NCI-H460 (cell line): ENCODE data around the gene LYRM4. TPM values are rescaled to one million over a fixed set of nuclear protein-coding genes. Genes with fewer than 3 reads are reported as not detected.
A peak's percentile ranks its signal among the peaks of the same experiment; 100 is the strongest.

ENCODE experiments used
- DNase-seq: peaks from one replicate; pipeline ENCODE4 v3.0.0-alpha.2; 2016; ENCODE audit warnings: low read depth; ENCODE audit errors: extremely low read depth
- total RNA-seq: library from RNA; depleted of rRNA; stranded (reverse); fragments of >200 nt; shearing (Covaris generic); gene quantifications from 2 replicates; pipeline ENCODE4 v1.2.3, GENCODE V29; 2014

LYRM4 gene
- total RNA-seq, 1 experiment from 2014 or later = 31.6 TPM

DNA sequence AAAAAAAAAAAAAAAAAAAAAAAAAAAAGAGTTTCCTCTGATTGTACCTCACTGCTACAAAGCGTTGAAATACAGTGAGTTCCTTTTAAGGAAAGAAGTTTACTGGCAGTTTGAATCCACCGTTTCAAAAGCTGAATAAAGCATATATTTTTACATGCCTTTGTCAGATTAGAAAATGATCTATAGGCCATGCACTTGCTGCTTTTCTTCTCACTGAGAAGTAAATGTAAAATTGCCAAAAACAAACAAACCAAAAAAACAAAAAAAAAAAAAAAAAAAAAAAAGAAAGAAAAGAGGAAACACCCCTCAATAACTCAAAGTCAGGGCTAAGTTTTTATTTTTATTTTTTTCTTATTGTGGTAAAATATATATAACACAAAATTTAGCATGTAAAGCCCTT is 81.9 kb downstream of the LYRM4 start:
- DNase-seq = no peak

DNA sequence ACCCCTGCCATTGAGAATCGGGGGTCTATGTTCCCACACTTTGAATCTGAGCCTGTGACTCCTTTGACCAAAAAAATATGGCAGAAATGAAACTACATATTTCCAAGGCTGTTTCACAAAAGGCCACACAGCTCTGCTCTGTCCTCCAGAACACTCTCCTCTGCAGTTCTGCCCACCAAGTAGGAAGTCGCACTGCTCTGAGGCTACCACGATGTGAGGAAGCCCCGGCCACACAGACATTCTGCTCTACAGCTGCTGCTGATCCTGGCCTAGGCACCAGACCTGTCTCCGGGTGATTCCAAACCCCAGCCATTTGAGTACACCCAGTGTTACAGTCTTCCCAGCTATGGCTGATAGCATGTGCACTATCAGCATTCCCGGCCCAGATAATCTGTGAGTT is 85.1 kb downstream of the LYRM4 start:
- no peak for DNase-seq

DNA sequence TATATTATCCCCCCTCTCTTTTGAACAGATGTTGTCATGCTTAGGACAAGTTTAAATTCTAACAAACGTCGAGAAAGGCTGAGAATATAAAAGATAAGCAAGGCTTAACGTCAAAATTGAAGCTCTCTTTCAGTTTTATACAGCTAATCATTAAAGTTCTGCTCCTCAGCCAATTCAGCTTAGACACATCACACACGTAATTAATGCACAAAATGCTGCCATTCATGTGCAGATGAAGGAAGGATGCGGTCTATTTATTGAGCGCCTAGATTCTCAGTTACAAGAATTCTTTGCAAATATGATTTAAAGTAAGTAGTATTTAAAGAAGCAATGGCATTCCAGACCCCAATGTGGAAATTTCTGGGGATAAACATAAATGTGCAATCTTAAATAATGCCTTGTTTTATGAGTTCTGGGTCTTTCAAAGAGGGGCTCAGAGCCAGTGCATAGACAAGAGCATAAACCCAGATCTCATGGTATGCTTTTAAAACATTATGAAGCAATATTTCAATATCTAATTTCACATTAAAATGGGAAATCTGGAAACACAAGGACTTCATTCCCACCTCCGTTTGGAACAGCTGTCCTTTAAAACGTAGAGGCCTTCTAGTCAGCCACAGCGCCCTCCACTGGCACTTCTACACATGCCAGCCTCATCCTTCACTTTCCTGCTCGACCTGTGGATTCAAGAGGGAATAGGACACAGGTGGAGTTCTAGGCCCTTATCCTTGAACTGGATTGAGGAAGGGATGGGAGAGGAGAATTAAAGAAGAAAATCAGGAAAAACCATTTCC is 85.8 kb downstream of the LYRM4 start:
- no peak for DNase-seq

DNA sequence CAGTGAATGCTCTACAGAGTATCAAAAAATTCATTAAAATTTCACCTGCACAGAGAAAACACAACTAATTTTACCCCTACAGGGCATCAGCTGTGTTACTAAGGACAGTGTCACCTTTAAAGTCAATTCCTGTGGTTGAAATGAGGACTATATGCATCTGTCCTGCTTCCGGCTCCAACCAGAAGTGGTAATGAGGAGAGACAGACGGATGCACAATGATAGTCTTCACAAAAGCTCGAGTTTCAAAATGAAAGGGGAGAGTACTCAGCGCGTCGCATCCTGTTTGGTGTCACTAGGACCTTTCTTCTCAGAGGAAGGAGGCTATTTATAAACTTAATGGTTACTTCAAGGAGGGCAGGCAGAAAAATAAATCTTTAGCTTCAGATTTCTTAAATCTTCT is 86.5 kb downstream of the LYRM4 start:
- DNase-seq = no peak

DNA sequence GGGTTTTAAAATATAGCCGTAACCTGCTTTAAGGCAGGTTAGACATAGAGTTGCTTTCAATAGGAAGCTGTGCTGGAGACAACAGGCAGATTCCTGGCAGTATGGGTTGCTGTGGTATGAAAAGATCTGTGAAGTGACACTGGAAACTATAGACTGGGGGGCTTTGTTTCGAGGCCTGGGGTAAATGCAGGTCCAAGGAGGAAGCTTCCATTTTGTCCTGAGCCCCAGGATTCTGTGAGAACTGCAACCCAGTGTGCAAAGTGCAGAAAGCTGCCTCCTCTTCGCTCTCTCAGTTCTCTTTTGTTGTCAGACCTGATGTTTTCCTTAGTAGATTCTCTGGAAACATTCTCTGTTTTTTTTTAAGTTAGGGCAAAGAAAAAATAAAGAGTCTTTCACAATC is 86.9 kb downstream of the LYRM4 start:
- no peak for DNase-seq

DNA sequence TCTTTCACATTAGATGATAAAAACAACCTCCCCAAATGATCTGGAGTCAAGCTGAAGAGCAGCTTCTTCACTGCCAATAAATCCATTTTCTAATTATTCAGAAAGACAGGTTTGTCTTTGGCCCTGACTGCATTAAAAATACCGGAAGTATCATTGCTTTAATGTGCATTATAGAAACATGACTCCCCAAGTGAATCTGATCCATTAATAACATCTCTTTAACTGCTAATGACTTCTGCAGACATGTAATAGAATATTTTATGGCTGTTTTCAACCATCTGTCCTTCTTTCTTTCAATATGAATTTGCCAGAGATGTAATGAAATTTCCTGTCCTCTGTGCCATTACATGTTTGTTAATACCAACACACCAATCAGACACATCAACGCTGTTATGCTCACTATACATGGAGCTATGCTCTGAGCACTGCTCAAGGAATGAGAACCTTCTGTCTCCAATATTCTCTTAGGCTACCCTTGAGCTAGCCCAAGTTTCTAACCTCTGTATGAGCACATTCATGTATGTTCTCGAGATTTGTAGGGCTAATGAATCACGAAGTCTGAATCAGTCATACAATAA is 87.8 kb downstream of the LYRM4 start:
- no peak for DNase-seq

DNA sequence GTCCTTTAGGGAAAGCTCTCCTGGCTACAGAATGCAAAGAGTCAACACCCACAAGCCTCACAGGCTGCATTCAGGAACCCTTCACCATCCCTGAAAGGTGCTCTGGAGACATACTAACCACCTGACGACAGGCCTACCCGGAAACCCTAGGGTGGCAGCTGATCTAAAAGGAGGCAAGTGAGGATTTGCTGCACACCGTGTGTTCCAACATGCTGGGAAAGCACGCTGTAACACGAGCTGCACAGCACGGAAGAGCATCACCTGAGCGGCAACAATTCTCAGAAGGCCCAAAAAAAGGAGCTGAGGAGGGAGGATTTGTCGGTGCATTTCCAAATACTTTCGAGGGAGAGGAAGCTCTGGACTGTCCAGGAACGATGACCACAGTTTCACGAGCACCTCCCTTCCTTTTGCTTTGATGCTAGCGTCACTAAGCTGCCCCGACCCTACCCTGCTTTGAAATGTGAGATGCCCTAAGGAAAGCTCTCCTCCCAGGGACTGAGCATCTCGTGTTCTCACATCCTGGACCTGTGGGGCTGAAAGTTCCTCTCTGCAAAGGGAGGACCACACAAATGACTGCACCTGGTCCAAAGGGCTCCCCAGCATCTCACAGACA is 88.6 kb downstream of the LYRM4 start:
- no peak for DNase-seq

DNA sequence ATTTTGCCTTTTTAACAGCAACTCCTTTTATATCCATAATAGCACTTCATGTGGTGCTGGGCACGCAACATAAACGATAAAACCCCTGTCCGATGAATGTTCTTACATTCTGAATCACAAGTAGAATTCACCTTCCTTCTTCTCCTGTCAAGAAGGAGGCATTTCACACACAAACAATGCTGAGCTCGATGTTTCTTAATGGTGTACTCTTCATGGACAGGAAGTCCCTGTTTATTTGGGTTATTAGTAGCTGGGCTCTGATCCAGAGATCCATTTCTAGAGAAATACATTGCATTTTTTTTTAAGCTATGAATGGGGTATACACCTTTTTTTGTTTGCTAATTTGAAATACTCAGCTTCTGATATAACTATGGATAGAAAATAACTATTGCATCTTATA is 93.2 kb downstream of the LYRM4 start:
- no peak for DNase-seq

DNA sequence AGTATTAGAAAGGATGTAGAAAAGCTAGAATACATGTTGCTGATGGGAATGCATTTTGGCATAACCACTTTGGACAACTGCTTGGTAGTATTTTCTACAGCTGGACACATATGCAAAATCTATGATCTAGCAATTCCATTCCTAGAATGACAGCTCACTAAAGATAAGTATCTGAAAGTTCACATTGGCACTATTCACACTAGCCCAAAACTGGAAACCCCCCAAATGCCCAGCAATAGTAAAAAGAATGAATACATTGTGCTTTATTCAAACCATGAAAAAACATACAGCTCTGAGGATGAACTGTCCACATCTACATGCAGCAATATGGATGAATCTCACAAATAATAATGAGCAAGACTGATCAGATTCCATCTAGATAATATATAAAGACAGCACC is 96.7 kb downstream of the LYRM4 start:
- no peak for DNase-seq

DNA sequence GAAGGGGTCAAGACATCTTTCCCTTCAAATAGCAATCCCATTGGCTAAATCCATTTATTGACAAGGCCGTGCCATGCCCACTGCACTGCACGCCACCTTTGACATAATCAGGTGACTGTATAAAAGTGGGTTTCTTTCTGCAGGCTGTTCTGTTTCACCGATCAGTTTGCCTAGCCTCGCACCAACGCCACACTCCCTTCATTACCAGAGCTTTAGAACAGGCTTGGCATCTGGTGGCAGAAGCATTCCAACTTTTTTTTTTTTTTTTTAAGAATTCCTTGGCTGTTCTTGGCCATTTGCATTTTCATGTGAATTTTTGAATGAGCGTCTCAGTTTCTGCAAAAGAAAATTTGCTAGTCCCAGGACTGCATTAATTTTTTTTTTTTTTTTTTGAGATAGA is 97.5 kb downstream of the LYRM4 start:
- DNase-seq = no peak

DNA sequence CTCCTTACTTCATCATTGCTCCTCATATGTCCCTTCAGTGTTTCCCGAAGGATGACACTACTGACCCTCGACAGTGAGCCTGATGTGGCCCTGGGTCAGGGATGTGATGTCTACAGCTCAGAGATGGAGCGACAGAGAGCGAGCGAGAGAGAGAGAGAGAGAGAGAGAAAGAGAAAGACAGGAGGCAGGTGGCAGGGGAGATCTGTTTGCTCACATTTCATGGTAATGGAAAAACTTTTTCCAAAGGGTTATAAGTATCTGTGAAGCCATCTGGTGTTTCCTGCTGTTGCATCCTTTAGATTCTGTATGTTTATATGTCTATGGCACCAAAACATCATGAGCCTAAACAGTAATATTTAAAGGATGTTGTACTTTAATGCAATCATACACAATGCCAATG is 98.4 kb downstream of the LYRM4 start:
- DNase-seq = no peak

DNA sequence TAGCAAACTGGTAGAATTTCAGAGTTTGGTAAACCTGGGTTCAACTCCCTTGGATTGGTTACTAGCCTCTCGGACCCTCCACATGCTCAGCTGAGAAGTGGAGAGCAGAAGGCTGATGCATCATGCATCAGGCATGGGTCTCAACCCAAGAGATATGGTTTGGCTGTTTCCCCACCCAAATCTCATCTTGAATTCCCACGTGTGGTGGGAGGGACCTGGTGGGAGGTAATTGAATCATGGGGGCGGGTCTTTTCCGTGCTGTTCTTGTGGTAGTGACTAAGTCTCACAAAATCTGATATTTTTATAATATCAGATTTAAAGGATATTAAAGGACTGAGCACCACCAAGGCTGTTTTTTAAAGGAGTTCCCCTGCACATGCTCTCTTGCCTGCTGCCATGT is 100.5 kb downstream of the LYRM4 start:
- DNase-seq = no peak

DNA sequence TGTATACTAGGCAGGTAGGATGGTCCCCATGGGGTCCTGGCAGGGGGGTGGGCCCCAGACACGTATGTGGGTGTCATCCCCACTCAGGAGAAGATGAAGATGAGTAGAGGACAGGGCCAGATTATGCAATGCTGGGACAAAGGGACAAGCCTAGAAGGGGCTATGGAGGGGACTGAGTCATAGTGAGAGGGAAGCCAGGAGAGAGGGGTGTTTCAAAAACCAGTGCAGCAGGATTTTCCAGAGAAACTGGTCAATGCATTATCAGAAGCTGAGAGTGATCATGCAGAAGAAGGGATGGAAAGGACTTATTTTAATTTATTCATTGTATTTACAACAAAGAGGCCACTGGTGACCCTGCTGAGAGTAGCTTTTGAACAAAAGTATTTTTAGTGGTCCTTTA is 101.6 kb downstream of the LYRM4 start:
- no peak for DNase-seq

DNA sequence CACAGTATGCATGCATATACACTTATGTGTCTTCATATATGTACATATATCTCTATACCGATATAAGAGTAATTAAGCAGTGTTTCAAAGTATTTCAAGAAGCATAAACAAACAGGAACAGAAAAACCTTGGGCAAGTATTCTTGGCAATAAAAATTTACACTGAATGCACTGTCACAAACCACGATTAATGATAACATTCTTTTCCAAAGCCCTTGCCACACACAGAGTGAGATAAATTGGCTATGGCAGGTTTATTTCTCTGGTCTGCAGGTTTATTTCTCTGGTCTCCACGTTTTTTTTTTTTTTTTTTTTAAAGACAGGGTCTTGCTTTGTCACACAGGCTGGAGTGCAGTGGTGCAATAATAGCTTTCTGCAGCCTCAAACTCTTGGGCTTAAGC is 102.6 kb downstream of the LYRM4 start:
- no peak for DNase-seq

DNA sequence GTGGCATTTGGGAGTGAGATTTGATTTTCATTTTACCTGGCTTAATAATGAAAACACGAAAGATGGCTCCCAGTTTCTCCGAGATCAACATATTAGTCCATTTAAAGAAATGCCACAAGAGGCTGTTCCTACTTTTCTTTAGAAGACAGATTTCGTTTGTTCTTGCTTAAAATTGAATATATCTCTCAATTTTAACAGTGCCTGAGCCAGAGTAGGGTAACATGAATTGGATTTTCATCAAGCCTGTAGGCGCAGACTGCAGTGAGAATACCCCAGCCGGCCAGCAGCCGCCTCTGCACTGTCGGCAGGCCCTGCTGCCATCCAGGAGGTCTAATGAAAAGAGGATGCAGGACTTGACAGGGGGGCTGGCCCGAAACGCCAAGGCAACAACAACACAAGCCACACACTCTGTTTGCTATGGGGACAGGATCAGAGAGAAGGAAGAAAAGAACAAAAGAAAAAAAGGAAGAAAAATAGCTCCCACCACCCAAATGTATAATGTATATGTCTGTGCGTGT is 103.1 kb downstream of the LYRM4 start:
- no peak for DNase-seq

DNA sequence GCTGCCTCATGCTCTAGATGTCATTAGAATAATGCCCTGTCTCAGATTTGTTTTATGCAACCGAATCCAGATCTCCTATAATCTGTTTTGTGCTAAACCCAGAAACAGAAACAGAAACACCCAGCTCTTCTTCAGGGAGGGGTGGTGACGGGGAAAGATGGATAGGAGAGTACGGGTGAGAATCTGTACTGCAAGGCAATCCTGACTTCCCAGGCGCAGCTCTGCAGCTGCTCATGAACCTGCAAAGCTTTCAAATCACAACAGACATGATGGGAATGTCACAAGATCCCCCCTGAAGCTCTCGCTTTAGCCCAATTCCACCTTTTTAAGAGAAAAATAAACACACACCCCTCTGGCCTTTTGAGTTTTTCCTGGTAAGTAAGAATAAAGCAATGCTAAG is 104.1 kb downstream of the LYRM4 start:
- no peak for DNase-seq

DNA sequence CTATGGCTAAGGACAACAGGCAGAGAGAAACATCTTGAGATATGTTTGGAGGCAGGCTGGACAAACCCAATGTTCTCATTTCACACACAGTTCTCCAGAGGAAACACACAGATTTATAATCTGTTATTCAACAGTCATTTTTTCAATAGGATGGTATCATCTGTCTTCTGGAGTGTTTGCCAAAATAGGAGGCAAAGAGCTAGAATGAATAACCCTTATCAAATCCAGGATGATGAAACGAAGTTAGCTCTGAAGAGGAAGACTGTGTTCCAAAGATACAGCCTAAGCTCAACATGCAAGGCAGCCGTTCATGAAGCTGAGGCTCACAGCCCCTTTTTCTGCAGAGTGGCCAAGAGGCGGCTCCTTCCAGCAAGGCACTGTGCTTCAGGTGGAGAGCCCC is 104.8 kb downstream of the LYRM4 start:
- no peak for DNase-seq

DNA sequence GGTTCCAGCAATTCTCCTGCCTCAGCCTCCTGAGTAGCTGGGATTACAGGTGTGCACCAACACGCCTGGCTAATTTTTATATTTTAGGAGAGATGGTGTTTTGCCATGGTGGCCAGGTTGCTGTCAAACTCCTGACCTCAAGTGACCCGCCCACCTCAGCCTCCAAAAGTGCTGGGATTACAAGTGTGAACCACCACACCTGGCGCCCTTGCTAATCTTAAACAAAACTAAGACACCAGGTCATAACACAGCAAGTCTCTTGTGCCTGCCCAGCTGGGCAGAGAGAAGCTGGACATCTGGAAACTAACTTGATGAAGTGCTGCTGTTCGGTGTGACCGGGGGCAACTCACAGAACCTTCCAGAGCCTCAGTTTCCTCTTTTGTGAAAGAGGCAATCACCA is 107.6 kb downstream of the LYRM4 start:
- DNase-seq = no peak

DNA sequence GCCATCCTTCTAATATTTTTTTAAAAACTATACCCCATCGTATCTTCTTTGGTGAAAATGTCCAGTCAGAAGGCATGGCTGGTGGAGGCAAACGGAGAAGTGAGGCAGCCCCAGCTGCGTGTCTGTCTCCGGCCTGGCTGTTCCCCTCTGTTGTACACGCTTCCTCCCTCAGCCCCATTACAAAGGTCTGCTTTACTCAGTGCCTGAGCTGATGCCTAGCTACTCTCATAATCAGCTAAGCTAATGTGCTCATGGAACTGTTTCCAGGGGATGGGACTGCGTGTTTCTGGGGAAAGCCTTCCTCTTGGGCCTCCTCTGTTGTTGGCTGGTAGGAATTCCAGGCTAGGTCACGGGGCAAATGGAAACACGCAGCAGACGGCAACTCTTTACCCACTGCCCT is 108.3 kb downstream of the LYRM4 start:
- no peak for DNase-seq

DNA sequence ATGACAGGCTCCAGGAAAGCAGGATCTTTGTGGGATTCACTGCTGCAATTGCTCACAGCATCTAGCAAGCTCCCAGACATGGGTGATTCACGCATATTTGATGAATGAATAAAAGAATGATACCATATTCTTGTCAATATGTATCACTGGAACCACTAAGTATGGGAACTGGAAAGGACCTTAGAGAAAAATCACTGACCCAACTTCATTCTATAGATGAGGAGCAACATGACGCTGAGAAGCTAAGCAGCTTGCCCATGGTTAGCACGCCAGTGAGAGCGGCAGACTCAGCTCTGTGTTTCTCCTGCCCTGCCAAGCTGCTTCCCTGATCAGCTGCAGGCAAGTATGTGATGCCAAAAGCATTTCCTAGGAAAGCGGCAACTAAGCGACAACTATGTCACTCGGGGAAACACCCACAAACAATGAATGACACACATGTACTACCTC is 108.8 kb downstream of the LYRM4 start:
- peak; percentile 5 for DNase-seq

DNA sequence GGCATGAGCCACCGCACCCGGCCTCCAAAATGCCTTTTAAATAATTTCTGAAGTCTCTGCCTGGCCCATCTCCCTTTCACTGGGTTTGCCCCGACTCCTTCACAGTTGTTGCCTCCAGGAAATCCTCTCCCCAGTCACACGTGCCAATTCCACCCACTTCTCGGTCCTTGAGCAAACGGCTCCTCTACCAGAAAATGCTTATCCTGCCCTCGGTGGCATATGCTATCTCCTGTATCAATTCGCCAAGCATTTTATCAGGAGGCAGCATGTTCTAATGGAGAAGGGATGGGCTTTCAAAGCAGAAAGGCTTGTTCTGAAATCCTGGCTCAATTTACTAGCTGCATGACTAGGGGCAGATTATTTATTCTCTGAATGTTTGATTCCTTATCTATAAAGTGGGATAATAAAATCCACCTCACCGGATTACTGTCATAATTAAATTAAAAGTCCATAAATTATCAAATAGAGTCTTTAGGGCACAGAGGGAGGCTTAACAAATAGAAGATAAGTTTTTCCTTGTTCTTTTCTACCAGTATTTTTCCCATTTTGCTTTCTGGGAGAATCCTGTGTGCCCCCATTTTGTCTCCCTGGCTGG is 109.3 kb downstream of the LYRM4 start:
- DNase-seq = no peak
